ENCODE results near the gene NUP62. TPM values are rescaled to one million over a fixed set of nuclear protein-coding genes. Genes with fewer than 3 reads are reported as not detected.

The NUP62 gene
- total and polyA plus RNA-seq, 4 donors: 14.2 to 19.8 (median 18.1) TPM

DNA sequence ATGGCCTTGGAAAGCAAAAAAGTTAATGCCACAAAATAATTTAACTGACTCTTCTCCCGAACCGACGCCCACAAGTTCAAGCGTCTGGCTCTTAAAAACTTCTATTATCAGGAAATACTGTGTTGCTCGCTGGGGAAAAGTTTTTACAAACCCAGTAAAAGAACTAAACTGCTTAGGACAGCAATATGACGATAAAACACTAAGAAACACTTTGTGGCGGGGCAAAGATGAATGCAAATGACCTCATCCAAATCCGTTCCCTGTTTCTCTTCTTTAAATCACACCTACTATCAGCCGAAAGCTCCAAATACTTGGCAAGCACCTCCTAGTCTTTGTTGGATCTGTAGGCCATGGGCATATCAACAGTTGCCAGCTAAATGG lies 26.8 kb upstream of the NUP62 start:
- Histone ChIP-seq H3K36me3 (ENCODE audit: control insufficient read depth in 4 of 4, insufficient read depth in 3 of 4, low read depth in 1 of 4, low read length in 3 of 4) (no peaks in the 10 kb centered on the region), H3K4me3 (ENCODE audit: low read depth in 1 of 3, low read length in 3 of 3) (no peak overlapping the region), H3K27me3 (ENCODE audit: control insufficient read depth in 4 of 4, insufficient read depth in 4 of 4, low read length in 3 of 4) (no peaks in the 10 kb centered on the region), H3K9ac (ENCODE audit: low read depth in 1 of 2, low read length in 2 of 2) (no peak overlapping the region), H3K4me1 (ENCODE audit: control insufficient read depth in 4 of 4, insufficient read depth in 4 of 4, low read length in 3 of 4) (peaks cover 0 to 18% (median 18%) of the 10 kb centered on the region in 4 donors), H3K9me3 (ENCODE audit: control insufficient read depth in 4 of 4, low read length in 3 of 4) (no peaks in the 10 kb centered on the region), H3K27ac (ENCODE audit: low read depth in 1 of 2, low read length in 2 of 2) (no peak overlapping the region)
- TF ChIP-seq, protein P1, sequence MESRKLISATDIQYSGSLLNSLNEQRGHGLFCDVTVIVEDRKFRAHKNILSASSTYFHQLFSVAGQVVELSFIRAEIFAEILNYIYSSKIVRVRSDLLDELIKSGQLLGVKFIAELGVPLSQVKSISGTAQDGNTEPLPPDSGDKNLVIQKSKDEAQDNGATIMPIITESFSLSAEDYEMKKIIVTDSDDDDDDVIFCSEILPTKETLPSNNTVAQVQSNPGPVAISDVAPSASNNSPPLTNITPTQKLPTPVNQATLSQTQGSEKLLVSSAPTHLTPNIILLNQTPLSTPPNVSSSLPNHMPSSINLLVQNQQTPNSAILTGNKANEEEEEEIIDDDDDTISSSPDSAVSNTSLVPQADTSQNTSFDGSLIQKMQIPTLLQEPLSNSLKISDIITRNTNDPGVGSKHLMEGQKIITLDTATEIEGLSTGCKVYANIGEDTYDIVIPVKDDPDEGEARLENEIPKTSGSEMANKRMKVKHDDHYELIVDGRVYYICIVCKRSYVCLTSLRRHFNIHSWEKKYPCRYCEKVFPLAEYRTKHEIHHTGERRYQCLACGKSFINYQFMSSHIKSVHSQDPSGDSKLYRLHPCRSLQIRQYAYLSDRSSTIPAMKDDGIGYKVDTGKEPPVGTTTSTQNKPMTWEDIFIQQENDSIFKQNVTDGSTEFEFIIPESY (IDR thresholded peaks at IDR 0.05): no peak
- TF ChIP-seq, protein P2, sequence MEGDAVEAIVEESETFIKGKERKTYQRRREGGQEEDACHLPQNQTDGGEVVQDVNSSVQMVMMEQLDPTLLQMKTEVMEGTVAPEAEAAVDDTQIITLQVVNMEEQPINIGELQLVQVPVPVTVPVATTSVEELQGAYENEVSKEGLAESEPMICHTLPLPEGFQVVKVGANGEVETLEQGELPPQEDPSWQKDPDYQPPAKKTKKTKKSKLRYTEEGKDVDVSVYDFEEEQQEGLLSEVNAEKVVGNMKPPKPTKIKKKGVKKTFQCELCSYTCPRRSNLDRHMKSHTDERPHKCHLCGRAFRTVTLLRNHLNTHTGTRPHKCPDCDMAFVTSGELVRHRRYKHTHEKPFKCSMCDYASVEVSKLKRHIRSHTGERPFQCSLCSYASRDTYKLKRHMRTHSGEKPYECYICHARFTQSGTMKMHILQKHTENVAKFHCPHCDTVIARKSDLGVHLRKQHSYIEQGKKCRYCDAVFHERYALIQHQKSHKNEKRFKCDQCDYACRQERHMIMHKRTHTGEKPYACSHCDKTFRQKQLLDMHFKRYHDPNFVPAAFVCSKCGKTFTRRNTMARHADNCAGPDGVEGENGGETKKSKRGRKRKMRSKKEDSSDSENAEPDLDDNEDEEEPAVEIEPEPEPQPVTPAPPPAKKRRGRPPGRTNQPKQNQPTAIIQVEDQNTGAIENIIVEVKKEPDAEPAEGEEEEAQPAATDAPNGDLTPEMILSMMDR (IDR thresholded peaks at IDR 0.05; ENCODE audit: low read depth, low read length, missing input control): no peak
- TF ChIP-seq, protein P3, sequence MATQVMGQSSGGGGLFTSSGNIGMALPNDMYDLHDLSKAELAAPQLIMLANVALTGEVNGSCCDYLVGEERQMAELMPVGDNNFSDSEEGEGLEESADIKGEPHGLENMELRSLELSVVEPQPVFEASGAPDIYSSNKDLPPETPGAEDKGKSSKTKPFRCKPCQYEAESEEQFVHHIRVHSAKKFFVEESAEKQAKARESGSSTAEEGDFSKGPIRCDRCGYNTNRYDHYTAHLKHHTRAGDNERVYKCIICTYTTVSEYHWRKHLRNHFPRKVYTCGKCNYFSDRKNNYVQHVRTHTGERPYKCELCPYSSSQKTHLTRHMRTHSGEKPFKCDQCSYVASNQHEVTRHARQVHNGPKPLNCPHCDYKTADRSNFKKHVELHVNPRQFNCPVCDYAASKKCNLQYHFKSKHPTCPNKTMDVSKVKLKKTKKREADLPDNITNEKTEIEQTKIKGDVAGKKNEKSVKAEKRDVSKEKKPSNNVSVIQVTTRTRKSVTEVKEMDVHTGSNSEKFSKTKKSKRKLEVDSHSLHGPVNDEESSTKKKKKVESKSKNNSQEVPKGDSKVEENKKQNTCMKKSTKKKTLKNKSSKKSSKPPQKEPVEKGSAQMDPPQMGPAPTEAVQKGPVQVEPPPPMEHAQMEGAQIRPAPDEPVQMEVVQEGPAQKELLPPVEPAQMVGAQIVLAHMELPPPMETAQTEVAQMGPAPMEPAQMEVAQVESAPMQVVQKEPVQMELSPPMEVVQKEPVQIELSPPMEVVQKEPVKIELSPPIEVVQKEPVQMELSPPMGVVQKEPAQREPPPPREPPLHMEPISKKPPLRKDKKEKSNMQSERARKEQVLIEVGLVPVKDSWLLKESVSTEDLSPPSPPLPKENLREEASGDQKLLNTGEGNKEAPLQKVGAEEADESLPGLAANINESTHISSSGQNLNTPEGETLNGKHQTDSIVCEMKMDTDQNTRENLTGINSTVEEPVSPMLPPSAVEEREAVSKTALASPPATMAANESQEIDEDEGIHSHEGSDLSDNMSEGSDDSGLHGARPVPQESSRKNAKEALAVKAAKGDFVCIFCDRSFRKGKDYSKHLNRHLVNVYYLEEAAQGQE (IDR thresholded peaks at IDR 0.05): no peak
- TF ChIP-seq YY1 (IDR thresholded peaks at IDR 0.05) (no peak), HNF4A (conservative IDR thresholded peaks at IDR 0.05) (no peak), TAF1 (conservative IDR thresholded peaks at IDR 0.05) (no peak), NR2F2 (IDR thresholded peaks at IDR 0.05) (no peak)
- TF ChIP-seq, protein P4, sequence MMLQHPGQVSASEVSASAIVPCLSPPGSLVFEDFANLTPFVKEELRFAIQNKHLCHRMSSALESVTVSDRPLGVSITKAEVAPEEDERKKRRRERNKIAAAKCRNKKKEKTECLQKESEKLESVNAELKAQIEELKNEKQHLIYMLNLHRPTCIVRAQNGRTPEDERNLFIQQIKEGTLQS (IDR thresholded peaks at IDR 0.05): no peak
- WGBS: 68% methylated on average over 9 of the region's 9 CpGs
- no peak for DNase-seq (ENCODE audit: low spot score)

DNA sequence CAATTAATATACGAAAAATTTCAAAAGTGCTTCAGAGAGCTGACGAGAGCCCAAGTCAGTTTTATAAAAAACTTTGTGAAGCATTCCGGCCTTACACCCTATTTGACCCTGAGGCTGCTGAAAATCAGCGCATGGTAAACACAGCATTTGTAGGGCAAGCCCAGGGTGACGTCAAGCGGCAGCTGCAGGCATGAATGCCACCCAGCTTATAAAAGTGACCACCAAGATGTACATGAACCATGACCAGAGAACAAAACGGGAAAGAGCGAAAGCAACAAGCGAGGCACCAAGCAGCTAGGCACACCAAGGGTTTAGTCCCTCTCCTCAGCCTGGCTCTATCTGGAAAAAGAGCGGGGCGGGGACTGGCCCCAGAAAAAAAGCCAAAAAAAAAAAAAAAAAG lies 25.6 kb upstream of the NUP62 start:
- H3K9ac ChIP-seq (ENCODE audit: low read depth in 1 of 2, low read length in 2 of 2): no peak overlapping the region
- TF ChIP-seq RXRA (IDR thresholded peaks at IDR 0.05) (no peak), FOXA2 (IDR thresholded peaks at IDR 0.05) (no peak), TAF1 (conservative IDR thresholded peaks at IDR 0.05) (no peak), JUND (IDR thresholded peaks at IDR 0.05) (no peak), NR2F2 (IDR thresholded peaks at IDR 0.05) (no peak), YY1 (IDR thresholded peaks at IDR 0.05) (no peak), HNF4G (IDR thresholded peaks at IDR 0.05) (no peak), FOXA1 (IDR thresholded peaks at IDR 0.05) (no peak)
- TF ChIP-seq, protein P3 (IDR thresholded peaks at IDR 0.05): no peak
- TF ChIP-seq, protein P5, sequence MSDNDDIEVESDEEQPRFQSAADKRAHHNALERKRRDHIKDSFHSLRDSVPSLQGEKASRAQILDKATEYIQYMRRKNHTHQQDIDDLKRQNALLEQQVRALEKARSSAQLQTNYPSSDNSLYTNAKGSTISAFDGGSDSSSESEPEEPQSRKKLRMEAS (IDR thresholded peaks at IDR 0.05): no peak
- TF ChIP-seq, protein P2 (IDR thresholded peaks at IDR 0.05; ENCODE audit: low read depth, low read length, missing input control): no peak
- no peaks in the 10 kb centered on the region for H3K36me3 ChIP-seq (ENCODE audit: control insufficient read depth in 4 of 4, insufficient read depth in 3 of 4, low read depth in 1 of 4, low read length in 3 of 4)
- H3K4me1 ChIP-seq (ENCODE audit: control insufficient read depth in 4 of 4, insufficient read depth in 4 of 4, low read length in 3 of 4): peaks cover 0 to 18% (median 18%) of the 10 kb centered on the region in 4 donors
- H3K4me3 ChIP-seq (ENCODE audit: low read depth in 1 of 3, low read length in 3 of 3): no peak overlapping the region
- no peak for DNase-seq (ENCODE audit: low spot score)
- H3K9me3 ChIP-seq (ENCODE audit: control insufficient read depth in 4 of 4, low read length in 3 of 4): no peaks in the 10 kb centered on the region
- 66% methylated on average over 11 of the region's 11 CpGs for WGBS
- H3K27me3 ChIP-seq (ENCODE audit: control insufficient read depth in 4 of 4, insufficient read depth in 4 of 4, low read length in 3 of 4): no peaks in the 10 kb centered on the region
- H3K27ac ChIP-seq (ENCODE audit: low read depth in 1 of 2, low read length in 2 of 2): no peak overlapping the region
